SW 1271 (cell line): ENCODE measurements around the gene REEP1.
"Not testable (repeated sequence)": the region's sequence is repeated elsewhere in the genome, so short reads cannot be mapped to it uniquely, and the experiment has no call there.

Source experiments
- DNase-seq, 2 experiments: peaks; one replicate each; lab custom pipeline; 2025; lab: John Stamatoyannopoulos, UW

REEP1 gene

GRCh38 chr2:86224645-86225355 is 112.6 kb downstream of the REEP1 start:
- DNase-seq, result no peak

GRCh38 chr2:86223927-86224560 is 113.4 kb downstream of the REEP1 start:
- DNase-seq, result no peak

GRCh38 chr2:86223140-86223926 is 114.1 kb downstream of the REEP1 start:
- no peak for DNase-seq

GRCh38 chr2:86221066-86221684 is 116.3 kb downstream of the REEP1 start:
- peak; percentile 13 to 45 for DNase-seq

GRCh38 chr2:86219896-86220295 is 117.5 kb downstream of the REEP1 start:
- DNase-seq, result no peak

GRCh38 chr2:86218124-86218523 is 119.3 kb downstream of the REEP1 start:
- DNase-seq, result no peak

GRCh38 chr2:86216575-86217555 is 120.6 kb downstream of the REEP1 start:
- DNase-seq, result no peak

- no peak for DNase-seq
These were observed 123.0 kb downstream of the REEP1 start for GRCh38 chr2:86214503-86214832.

- DNase-seq, result no peak
These were observed 123.5 kb downstream of the REEP1 start for GRCh38 chr2:86213699-86214502.

GRCh38 chr2:86213056-86213455 is 124.4 kb downstream of the REEP1 start:
- DNase-seq, result no peak

GRCh38 chr2:86211796-86212188 is 125.6 kb downstream of the REEP1 start:
- no peak for DNase-seq

- DNase-seq, result no peak
These were observed 126.2 kb downstream of the REEP1 start for GRCh38 chr2:86211033-86211795.

- DNase-seq, result no peak
These were observed 133.0 kb downstream of the REEP1 start for GRCh38 chr2:86204458-86204857.

- no peak for DNase-seq
These were observed 133.8 kb downstream of the REEP1 start for GRCh38 chr2:86203614-86204013.

GRCh38 chr2:86202702-86203101 is 134.7 kb downstream of the REEP1 start:
- DNase-seq, result no peak

GRCh38 chr2:86202336-86202692 is 135.1 kb downstream of the REEP1 start:
- no peak for DNase-seq

- no peak for DNase-seq
These were observed 135.6 kb downstream of the REEP1 start for GRCh38 chr2:86201671-86202335.

- not testable (repeated sequence) for DNase-seq
These were observed 136.9 kb downstream of the REEP1 start for GRCh38 chr2:86200564-86200963.

- DNase-seq, result no peak
These were observed 137.6 kb downstream of the REEP1 start for GRCh38 chr2:86199834-86200177.
